Fibroblast of lung (primary cell): Measurements from ENCODE around the gene ANKRD53. TPM values are rescaled to one million over a fixed set of nuclear protein-coding genes. Genes with fewer than 3 reads are reported as not detected.
A peak's percentile ranks its signal among the peaks of the same experiment; 100 is the strongest.

Source experiments
- DNase-seq, 2 donors: peaks; one replicate each; pipeline versions ENCODE4 v3.0.0 to v3.0.0-alpha.2; 2010; ENCODE audit warnings: low read depth in 2 of 2
- H2AFZ ChIP-seq: 2 replicates; pipeline ENCODE4 v1.5.1; 2012; ENCODE audit warnings: low read length, control low read depth, inconsistent platforms
- H3K27ac ChIP-seq: 2 replicates; pipeline ENCODE4 v1.5.1; 2011; ENCODE audit warnings: low read length, control low read depth; ENCODE audit not compliant: insufficient read depth
- H3K27me3 ChIP-seq: 2 replicates; pipeline ENCODE4 v1.5.1; 2011; ENCODE audit warnings: mild to moderate bottlenecking, low read length; ENCODE audit not compliant: control insufficient read depth, insufficient read depth
- H3K36me3 ChIP-seq: 2 replicates; pipeline ENCODE4 v1.5.1; 2011; ENCODE audit warnings: low read length; ENCODE audit not compliant: control insufficient read depth, insufficient read depth
- H3K4me1 ChIP-seq: 2 replicates; pipeline ENCODE4 v1.5.1; 2011; ENCODE audit warnings: low read length; ENCODE audit not compliant: control insufficient read depth, insufficient read depth; ENCODE audit errors: extremely low read depth
- H3K4me2 ChIP-seq: 2 replicates; pipeline ENCODE4 v1.5.1; 2011; ENCODE audit warnings: low read length, control low read depth; ENCODE audit not compliant: insufficient read depth; ENCODE audit errors: extremely low read depth
- H3K4me3 ChIP-seq, 4 experiments: fragments of 200-600 bp in 1 of 4; sonication (generic) in 1 of 4; replicated peaks in 1 of 4; 2 replicates each; pipeline ENCODE4 v1.5.1; 2011 to 2016; ENCODE audit warnings: low read length in 4 of 4, low read depth in 3 of 4, mild to moderate bottlenecking in 3 of 4, control low read depth in 2 of 4, inconsistent platforms in 1 of 4, mixed read lengths in 1 of 4; ENCODE audit not compliant: insufficient read depth in 1 of 4; ENCODE audit errors: control extremely low read depth in 1 of 4
- H3K79me2 ChIP-seq: 2 replicates; pipeline ENCODE4 v1.5.1; 2012; ENCODE audit warnings: mild to moderate bottlenecking, low read length, inconsistent platforms; ENCODE audit not compliant: control insufficient read depth, insufficient read depth
- H3K9ac ChIP-seq: 2 replicates; pipeline ENCODE4 v1.5.1; 2011; ENCODE audit warnings: mild to moderate bottlenecking, low read length, control low read depth; ENCODE audit not compliant: insufficient read depth
- H3K9me3 ChIP-seq: 2 replicates; pipeline ENCODE4 v1.5.1; 2012; ENCODE audit warnings: low read depth, low read length; ENCODE audit not compliant: control insufficient read depth, insufficient read depth
- H4K20me1 ChIP-seq: 2 replicates; pipeline ENCODE4 v1.5.1; 2011; ENCODE audit warnings: low read length; ENCODE audit not compliant: control insufficient read depth, insufficient read depth; ENCODE audit errors: extremely low read depth
- CTCF ChIP-seq, 2 donors: IDR thresholded peaks in 1 of 2; conservative IDR thresholded peaks in 1 of 2; 1 replicate in 1 of 2; 2 replicates in 1 of 2; pipeline ENCODE4 v1.5.1; 2011 to 2012; ENCODE audit warnings: low read length in 2 of 2, control low read depth in 1 of 2, inconsistent platforms in 1 of 2, low read depth in 1 of 2, mild to moderate bottlenecking in 1 of 2
- EZH2 ChIP-seq: IDR thresholded peaks from 2 replicates; pipeline ENCODE4 v1.5.1; 2012; ENCODE audit warnings: low read length, control low read depth, mild to moderate bottlenecking; ENCODE audit errors: missing control alignments
- polyA plus RNA-seq, 2 donors: library from polyadenylated mRNA; depleted of rRNA in 1 of 2; stranded (reverse) in 1 of 2; unstranded in 1 of 2; fragments of >200 nt; gene quantifications; 2 replicates each; pipeline ENCODE4 v1.2.1, GENCODE V29; 2011 to 2012; ENCODE audit warnings: missing spikeins in 1 of 2
- total RNA-seq: library from RNA; depleted of rRNA; stranded (reverse); fragments of >200 nt; gene quantifications from 2 replicates; pipeline ENCODE4 v1.2.1, GENCODE V29; 2014

Gene ANKRD53
- total and polyA plus RNA-seq, 2 donors (not counting 1 experiment from before 2014, with no cell fraction given) = 0.58 to 1.3 TPM

GRCh38 chr2:70974592-70974991 is 3.8 kb upstream of the ANKRD53 start:
- Histone ChIP-seq H4K20me1 (no peaks in the 10 kb centered on the region), H3K4me2 (no peak overlapping the region), H3K9ac (no peak overlapping the region), H3K79me2 (no peaks in the 10 kb centered on the region), H2AFZ (no peak overlapping the region), H3K27me3 (no peaks in the 10 kb centered on the region), H3K36me3 (no peaks in the 10 kb centered on the region), H3K9me3 (no peaks in the 10 kb centered on the region), H3K4me1 (peaks cover 6% of the 10 kb centered on the region), H3K4me3 (no peak overlapping the region), H3K27ac (no peak overlapping the region)
- no peak for TF ChIP-seq CTCF (conservative IDR thresholded peaks at IDR 0.05 in 1 of 2, IDR thresholded peaks at IDR 0.05 in 1 of 2; ENCODE audit: low read depth in 1 of 2, low read length in 2 of 2)
- TF ChIP-seq EZH2 = no peak
- no peak for DNase-seq

- no peak overlapping the region for H3K4me2 ChIP-seq
- no peak overlapping the region for H3K9ac ChIP-seq
- H3K27ac ChIP-seq = no peak overlapping the region
- H3K36me3 ChIP-seq = no peaks in the 10 kb centered on the region
- no peaks in the 10 kb centered on the region for H4K20me1 ChIP-seq
- H3K4me3 ChIP-seq = no peak overlapping the region
- H3K4me1 ChIP-seq = peaks cover 6% of the 10 kb centered on the region
- H3K9me3 ChIP-seq = no peaks in the 10 kb centered on the region
- H3K27me3 ChIP-seq = no peaks in the 10 kb centered on the region
- TF ChIP-seq CTCF (conservative IDR thresholded peaks at IDR 0.05 in 1 of 2, IDR thresholded peaks at IDR 0.05 in 1 of 2; ENCODE audit: low read depth in 1 of 2, low read length in 2 of 2) (no peak), EZH2 (no peak)
- no peak for DNase-seq
- H2AFZ ChIP-seq = no peak overlapping the region
- no peaks in the 10 kb centered on the region for H3K79me2 ChIP-seq
Measured at GRCh38 chr2:70975237-70975636, 3.2 kb upstream of the ANKRD53 start.

GRCh38 chr2:70977605-70978205 is 725 bp upstream of the ANKRD53 start:
- Histone ChIP-seq H3K4me2 (peak overlapping the region; percentile 97), H3K79me2 (no peaks in the 10 kb centered on the region), H3K27me3 (no peaks in the 10 kb centered on the region), H2AFZ (no peak overlapping the region), H3K36me3 (no peaks in the 10 kb centered on the region), H3K4me1 (peaks cover 6% of the 10 kb centered on the region), H3K4me3 (peak overlapping the region; percentile 61 to 73 (median 64)), H4K20me1 (no peaks in the 10 kb centered on the region), H3K27ac (peak overlapping the region; percentile 96), H3K9me3 (no peaks in the 10 kb centered on the region), H3K9ac (no peak overlapping the region)
- peak; percentile 85 to 96 for DNase-seq
- TF ChIP-seq EZH2 (no peak), CTCF (conservative IDR thresholded peaks at IDR 0.05 in 1 of 2, IDR thresholded peaks at IDR 0.05 in 1 of 2; ENCODE audit: low read depth in 1 of 2, low read length in 2 of 2) (no peak)
